Measurements from ENCODE around the gene HNF4A. TPM values are rescaled to one million over a fixed set of nuclear protein-coding genes. Genes with fewer than 3 reads are reported as not detected.

HNF4A gene
- total RNA-seq, 1 donor, result not detected

DNA sequence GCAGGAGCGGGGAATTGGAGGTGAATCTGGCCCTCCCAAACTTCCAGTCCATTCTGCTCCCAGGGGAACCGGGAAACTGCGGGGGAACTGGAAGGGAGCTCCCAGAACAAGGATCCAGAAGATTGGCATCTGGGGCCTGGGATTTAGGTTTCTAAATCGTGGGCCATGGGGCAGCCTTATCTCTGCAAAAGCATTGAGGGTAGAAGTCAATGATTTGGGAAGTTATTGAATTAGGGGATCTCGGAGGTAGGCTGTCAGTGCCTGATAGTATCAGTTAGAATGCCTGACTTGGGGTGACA is 45.1 kb downstream of the HNF4A start:
- no peak for DNase-seq (ENCODE audit: low read depth)
- TF ChIP-seq, protein P1, sequence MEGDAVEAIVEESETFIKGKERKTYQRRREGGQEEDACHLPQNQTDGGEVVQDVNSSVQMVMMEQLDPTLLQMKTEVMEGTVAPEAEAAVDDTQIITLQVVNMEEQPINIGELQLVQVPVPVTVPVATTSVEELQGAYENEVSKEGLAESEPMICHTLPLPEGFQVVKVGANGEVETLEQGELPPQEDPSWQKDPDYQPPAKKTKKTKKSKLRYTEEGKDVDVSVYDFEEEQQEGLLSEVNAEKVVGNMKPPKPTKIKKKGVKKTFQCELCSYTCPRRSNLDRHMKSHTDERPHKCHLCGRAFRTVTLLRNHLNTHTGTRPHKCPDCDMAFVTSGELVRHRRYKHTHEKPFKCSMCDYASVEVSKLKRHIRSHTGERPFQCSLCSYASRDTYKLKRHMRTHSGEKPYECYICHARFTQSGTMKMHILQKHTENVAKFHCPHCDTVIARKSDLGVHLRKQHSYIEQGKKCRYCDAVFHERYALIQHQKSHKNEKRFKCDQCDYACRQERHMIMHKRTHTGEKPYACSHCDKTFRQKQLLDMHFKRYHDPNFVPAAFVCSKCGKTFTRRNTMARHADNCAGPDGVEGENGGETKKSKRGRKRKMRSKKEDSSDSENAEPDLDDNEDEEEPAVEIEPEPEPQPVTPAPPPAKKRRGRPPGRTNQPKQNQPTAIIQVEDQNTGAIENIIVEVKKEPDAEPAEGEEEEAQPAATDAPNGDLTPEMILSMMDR (IDR thresholded peaks at IDR 0.05; ENCODE audit: insufficient read depth, low read depth, low read length), result no peak
- no peak overlapping the region for H3K4me3 ChIP-seq (ENCODE audit: low read depth, low read length)

DNA sequence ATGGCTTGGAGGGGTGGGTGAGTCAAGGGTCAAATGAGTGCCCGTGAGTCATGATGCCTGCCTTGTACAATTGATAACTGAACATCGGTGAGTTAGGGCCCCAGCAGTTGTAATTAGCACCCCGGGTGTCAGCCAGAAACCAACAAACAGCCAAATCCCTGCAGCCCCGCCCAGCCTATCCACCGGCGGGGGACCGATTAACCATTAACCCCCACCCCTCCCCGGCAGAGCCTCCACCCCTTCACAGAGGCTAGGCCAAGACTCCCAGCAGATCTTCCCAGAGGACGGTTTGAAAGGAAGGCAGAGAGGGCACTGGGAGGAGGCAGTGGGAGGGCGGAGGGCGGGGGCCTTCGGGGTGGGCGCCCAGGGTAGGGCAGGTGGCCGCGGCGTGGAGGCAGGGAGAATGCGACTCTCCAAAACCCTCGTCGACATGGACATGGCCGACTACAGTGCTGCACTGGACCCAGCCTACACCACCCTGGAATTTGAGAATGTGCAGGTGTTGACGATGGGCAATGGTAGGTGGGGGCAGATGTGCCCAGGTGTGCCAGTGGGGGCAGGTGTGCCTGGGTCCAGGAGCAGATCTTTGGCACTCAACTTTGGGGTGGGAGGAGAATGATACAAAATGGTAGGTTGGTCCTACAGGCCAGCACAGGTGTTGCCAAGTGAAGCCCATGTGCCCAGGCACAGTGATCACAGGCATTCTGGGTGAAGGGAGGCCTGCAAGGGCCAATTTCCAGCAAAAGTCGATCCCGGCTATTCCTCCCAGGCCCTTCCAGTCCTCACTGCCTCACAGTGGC is 45.7 kb downstream of the HNF4A start:
- TF ChIP-seq, protein P1 (IDR thresholded peaks at IDR 0.05; ENCODE audit: insufficient read depth, low read depth, low read length), result no peak
- no peak overlapping the region for H3K4me3 ChIP-seq (ENCODE audit: low read depth, low read length)
- no peak for DNase-seq (ENCODE audit: low read depth)

DNA sequence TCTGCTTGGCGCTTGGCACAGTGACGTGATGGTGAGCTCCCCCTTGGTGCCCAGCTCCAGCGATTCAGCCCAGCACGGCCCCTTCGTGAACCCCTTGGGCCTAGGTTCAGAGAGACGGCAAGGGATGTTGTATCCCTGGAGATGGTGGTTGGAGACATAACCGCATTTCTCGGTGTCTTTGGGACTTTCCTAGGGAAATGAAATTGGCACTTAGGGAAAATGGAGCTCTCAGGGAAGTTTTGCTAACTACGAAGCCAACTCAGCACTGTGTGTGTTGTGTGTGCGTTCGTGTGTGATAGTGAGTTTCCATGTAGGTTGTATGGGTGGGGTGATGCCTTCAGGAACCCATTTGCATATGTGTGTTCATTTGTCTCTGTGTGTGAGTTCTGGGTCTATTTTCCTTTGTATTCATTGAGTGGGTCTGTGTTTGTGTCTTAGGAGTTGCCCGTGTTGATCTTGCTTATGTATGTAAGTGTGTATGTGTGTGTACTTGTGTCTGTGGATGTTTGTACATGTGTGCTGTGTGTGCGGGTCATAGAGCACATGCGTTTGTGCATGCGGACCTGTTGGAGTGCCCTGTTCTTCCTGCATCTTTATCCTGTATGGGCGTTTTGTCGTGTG is 46.4 kb downstream of the HNF4A start:
- TF ChIP-seq, protein P1 (IDR thresholded peaks at IDR 0.05; ENCODE audit: insufficient read depth, low read depth, low read length), result no peak
- H3K4me3 ChIP-seq (ENCODE audit: low read depth, low read length), result no peak overlapping the region
- DNase-seq (ENCODE audit: low read depth), result no peak

DNA sequence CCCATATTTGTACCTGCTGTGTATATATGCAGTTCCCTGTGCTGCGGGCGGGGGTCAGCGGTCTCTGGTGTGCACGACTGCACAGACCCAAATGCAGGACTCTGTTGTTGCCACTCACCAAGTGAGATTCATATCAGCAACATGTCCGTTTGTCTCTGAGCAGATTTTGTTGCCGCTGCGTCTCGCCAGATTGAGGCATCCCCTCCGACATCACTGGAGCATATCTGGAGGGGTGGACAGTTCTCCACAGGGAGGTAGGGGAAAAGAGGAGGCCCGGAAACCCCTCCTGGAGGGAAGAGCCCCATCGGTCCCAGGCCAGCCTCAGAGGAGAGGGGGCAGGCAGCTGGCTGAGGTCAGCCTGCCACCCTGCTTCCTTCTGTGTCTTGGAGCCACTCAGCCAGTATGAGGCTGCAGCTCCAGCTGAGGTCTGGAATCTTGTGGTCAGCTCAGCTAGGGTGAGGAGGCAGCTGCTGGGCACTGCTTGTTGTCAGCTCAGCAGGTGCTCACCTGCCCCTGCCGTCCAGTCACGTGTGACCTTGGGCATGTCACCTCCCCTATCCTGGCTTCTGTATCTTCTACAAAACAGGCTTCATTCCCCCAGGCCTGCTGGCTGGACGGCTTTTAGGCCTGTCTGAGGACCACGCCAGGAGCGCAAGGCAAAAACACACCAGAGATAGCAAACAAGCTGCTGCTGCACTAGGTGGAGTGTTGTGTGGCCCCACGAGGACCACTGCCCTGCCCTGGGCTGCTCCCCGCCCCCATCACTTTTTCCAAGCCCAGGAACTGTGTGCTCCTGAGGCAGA is 47.1 kb downstream of the HNF4A start:
- DNase-seq (ENCODE audit: low read depth), result no peak
- H3K4me3 ChIP-seq (ENCODE audit: low read depth, low read length), result no peak overlapping the region
- TF ChIP-seq, protein P1 (IDR thresholded peaks at IDR 0.05; ENCODE audit: insufficient read depth, low read depth, low read length), result no peak

DNA sequence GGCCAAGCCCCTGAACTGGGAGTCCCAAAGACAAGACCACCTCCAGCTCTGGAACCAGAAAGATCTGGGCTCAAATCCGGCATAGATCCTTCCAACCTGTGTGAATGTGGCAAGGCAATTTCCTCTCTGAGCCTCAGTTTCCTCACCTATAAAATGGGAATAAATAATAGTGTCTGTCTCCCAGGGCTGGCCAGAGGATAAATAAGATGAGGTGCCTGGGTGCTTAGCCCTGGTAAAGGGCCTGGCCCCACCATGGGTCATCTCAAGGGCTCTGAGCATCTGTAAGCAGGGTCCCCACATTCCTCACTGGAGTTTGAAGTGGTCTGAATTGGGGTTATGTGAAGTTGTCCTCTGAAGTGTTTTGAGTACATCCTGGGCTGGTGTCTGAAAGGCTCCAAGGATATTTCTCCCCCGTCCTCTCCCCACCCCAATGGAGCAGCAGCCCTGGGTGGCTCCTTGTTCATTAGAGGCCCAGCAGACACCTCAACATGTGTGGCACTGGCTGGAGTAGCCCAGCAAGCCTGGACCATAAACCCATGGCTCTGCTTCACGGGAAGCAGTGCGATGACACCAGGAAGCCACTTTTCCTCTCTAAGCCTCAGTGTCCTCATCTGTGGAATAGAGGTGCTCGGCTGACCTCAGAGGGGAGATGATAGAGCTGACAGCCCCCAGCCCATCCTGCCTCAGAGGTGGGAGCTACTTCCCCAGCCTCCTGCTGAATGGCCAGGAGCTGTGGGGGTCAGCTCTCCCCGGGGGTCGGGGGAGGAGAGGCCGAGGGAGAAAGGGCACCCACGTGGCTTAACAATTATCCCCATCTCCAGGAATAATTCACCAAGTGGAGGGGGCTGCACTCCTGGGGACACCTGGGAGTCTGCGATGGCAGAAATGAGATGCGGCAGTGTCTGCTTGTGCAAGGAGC is 48.0 kb downstream of the HNF4A start:
- no peak for DNase-seq (ENCODE audit: low read depth)
- TF ChIP-seq, protein P1 (IDR thresholded peaks at IDR 0.05; ENCODE audit: insufficient read depth, low read depth, low read length), result no peak
- H3K4me3 ChIP-seq (ENCODE audit: low read depth, low read length), result no peak overlapping the region
